NOMO-1 (cell line): ENCODE results near the gene LPAR1.
"Not testable (repeated sequence)": the region's sequence is repeated elsewhere in the genome, so short reads cannot be mapped to it uniquely, and the experiment has no call there.

Experiments used
- DNase-seq, 2 experiments: peaks; one replicate each; lab custom pipeline; 2025; ENCODE audit not compliant: unreplicated experiment in 2 of 2; lab: John Stamatoyannopoulos, UW

LPAR1 gene

GRCh38 chr9:110835404-110835803, 202.9 kb downstream of the LPAR1 start:
- no peak for DNase-seq

DNA sequence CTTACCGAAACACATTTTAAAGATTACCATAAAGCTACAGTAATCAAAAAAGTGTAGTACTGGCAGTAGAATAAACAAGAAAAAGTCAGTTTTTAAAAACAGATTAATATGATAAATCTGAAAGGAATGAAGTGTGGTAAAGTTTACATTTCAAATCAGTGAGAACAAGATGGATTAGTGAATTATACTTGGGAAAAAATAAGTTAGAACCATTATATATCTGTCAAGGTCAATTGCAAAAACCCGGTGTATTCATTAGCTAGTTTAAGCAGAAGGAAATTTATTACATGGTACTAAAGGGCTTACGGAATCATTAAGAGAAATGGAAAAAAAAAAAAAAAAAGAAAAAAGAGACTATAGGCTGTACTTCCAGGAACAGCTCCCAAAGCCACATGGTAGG, 205.3 kb downstream of the LPAR1 start:
- no peak for DNase-seq

- DNase-seq = no peak
Measured at GRCh38 chr9:110830495-110830894, 207.8 kb downstream of the LPAR1 start.

- DNase-seq = no peak
Measured at GRCh38 chr9:110828264-110828663, 210.0 kb downstream of the LPAR1 start.

DNA sequence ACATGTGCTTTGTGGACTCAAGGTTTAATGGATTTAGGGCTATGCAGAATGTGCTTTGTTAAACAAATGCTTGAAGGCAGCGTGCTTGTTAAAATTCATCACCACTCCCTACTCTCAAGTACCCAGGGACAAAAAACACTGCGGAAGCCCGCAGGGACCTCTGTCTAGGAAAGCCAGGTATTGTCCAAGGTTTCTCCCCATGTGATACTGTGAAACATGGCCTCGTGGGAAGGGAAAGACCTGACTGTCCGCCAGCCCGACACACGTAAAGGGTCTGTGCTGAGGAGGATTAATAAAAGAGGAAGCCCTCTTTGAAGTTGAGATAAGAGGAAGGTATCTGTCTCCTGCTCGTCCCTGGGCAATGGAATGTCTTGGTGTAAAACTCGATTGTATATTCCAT, 211.9 kb downstream of the LPAR1 start:
- DNase-seq = not testable (repeated sequence)

DNA sequence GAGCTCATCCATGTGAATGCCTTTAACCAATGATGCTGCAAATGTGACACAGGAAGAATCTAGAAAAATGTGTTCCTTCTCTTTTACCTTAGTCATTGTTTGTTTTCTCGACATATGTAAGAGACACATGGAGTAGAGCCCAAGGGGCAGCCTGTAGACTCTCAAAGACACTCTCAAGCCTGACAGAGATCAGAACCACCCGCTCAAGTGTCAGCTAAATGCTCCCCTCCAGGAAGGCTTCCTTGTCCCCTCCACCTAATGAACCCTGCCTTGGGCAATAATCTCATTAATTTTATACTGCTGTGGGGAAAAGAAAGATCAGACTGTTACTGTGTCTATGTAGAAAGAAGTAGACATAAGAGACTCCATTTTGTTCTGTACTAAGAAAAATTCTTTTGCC, 212.3 kb downstream of the LPAR1 start:
- DNase-seq = no peak

GRCh38 chr9:110825129-110825528, 213.1 kb downstream of the LPAR1 start:
- not testable (repeated sequence) for DNase-seq
